HCT116 (cell line): ENCODE measurements around the gene YIPF1. TPM values are rescaled to one million over a fixed set of nuclear protein-coding genes. Genes with fewer than 3 reads are reported as not detected.

Experiments used
- ATAC-seq: fragments of 200-7000 bp; cut with Tn5 transposase; 2 replicates; pipeline ENCODE4 v1.9.1; 2020; ENCODE audit warnings: mild to moderate bottlenecking, moderate library complexity
- BruUV-seq: library from RNA; stranded (reverse); fragments of 400-500 nt; replicated peaks from 2 replicates; lab custom pipeline; 2021; lab: Mats Ljungman, UMichigan
- CTCF ChIA-PET: fragments of 300-600 bp; sonication (Branson Sonifier 250); formaldehyde crosslinking; loops from one replicate; lab custom pipeline; 2021; ENCODE audit warnings: antibody characterized with exemption; lab: Charles Lee
- POLR2A ChIA-PET: fragments of 300-600, 350-600 bp; sonication (Branson Sonifier 250); formaldehyde crosslinking; loops from one replicate; lab custom pipeline; 2021; ENCODE audit warnings: antibody characterized with exemption; lab: Charles Lee
- RAD21 ChIA-PET, 2 experiments: fragments of 300-600 bp; sonication (Branson Sonifier 250); formaldehyde crosslinking; loops; one replicate each; lab custom pipeline; 2023; ENCODE audit warnings: low total read pairs in 2 of 2; ENCODE audit not compliant: uncharacterized antibody in 2 of 2, unreplicated experiment in 2 of 2, low non-redundant PET in 1 of 2; lab: Charles Lee
- DNase-seq: peaks from one replicate; pipeline ENCODE4 v3.0.0-alpha.2; 2010; ENCODE audit warnings: low read depth, low spot score
- H2AFZ ChIP-seq: fragments of 200-600 bp; shearing (Covaris generic), sonication (generic); 2 replicates; pipeline ENCODE4 v1.6.1; 2017; ENCODE audit warnings: low read depth, mixed run types, mixed read lengths, antibody characterized with exemption, low read length; ENCODE audit not compliant: poor library complexity, severe bottlenecking
- H3K27ac ChIP-seq: 2 replicates; pipeline ENCODE4 v1.5.1; 2012; ENCODE audit warnings: low read depth, low read length
- H3K27me3 ChIP-seq: fragments of 200-600 bp; sonication (generic); 2 replicates; pipeline ENCODE4 v1.6.1; 2016; ENCODE audit warnings: mixed run types, low read length, mixed read lengths; ENCODE audit not compliant: insufficient read depth
- H3K36me3 ChIP-seq, 2 experiments: fragments of 200-500 bp in 1 of 2; fragments of 200-600 bp in 1 of 2; sonication (Bioruptor generic) in 1 of 2; sonication (generic) in 1 of 2; 2 replicates each; pipeline versions ENCODE4 v1.5.1 to v1.6.1; 2014 to 2016; ENCODE audit warnings: low read length in 2 of 2, inconsistent platforms in 1 of 2, mixed read lengths in 1 of 2, mixed run types in 1 of 2; ENCODE audit not compliant: insufficient read depth in 2 of 2, control insufficient read depth in 1 of 2
- H3K4me1 ChIP-seq, 2 experiments: fragments of 200-600 bp in 1 of 2; sonication (generic) in 1 of 2; 2 replicates each; pipeline versions ENCODE4 v1.5.1 to v1.6.1; 2012 to 2017; ENCODE audit warnings: low read length in 2 of 2, inconsistent platforms in 1 of 2, mild to moderate bottlenecking in 1 of 2, mixed read lengths in 1 of 2, mixed run types in 1 of 2, moderate library complexity in 1 of 2; ENCODE audit not compliant: insufficient read depth in 2 of 2, control insufficient read depth in 1 of 2
- H3K4me2 ChIP-seq: fragments of 200-600 bp; sonication (generic); 2 replicates; pipeline ENCODE4 v1.6.1; 2017; ENCODE audit warnings: mixed run types, low read length, mixed read lengths
- H3K4me3 ChIP-seq, 2 experiments: fragments of 200-600 bp in 1 of 2; sonication (generic) in 1 of 2; replicated peaks in 1 of 2; 2 replicates each; pipeline ENCODE4 v1.5.1; 2011 to 2016; ENCODE audit warnings: low read length in 2 of 2, control low read depth in 1 of 2, low read depth in 1 of 2, mild to moderate bottlenecking in 1 of 2, mixed read lengths in 1 of 2, mixed run types in 1 of 2
- H3K79me2 ChIP-seq: fragments of 200-600 bp; sonication (generic); 2 replicates; pipeline ENCODE4 v1.6.1; 2017; ENCODE audit warnings: mild to moderate bottlenecking, mixed run types, low read length, moderate library complexity, mixed read lengths; ENCODE audit not compliant: insufficient read depth
- H3K9ac ChIP-seq: fragments of 200-600 bp; sonication (generic); 2 replicates; pipeline ENCODE4 v1.6.1; 2016; ENCODE audit warnings: low read length, mixed read lengths
- H3K9me2 ChIP-seq: fragments of 200-600 bp; sonication (generic), shearing (Covaris generic); 2 replicates; pipeline ENCODE4 v1.6.1; 2017; ENCODE audit warnings: mixed run types, mild to moderate bottlenecking, moderate library complexity; ENCODE audit not compliant: insufficient read depth
- H3K9me3 ChIP-seq, 2 experiments: fragments of 200-500 bp in 1 of 2; fragments of 200-600 bp in 1 of 2; sonication (Bioruptor generic) in 1 of 2; sonication (generic) in 1 of 2; 2 replicates each; pipeline ENCODE4 v1.6.1; 2014 to 2017; ENCODE audit warnings: low read length in 2 of 2, mixed read lengths in 2 of 2, inconsistent platforms in 1 of 2, low read depth in 1 of 2, mild to moderate bottlenecking in 1 of 2, mixed run types in 1 of 2, moderate library complexity in 1 of 2; ENCODE audit not compliant: control insufficient read depth in 1 of 2, insufficient read depth in 1 of 2
- H4K20me1 ChIP-seq: fragments of 200-600 bp; sonication (generic), shearing (Covaris generic); 2 replicates; pipeline ENCODE4 v1.6.1; 2017; ENCODE audit warnings: mixed run types, mild to moderate bottlenecking, moderate library complexity; ENCODE audit not compliant: insufficient read depth
- ATF3 ChIP-seq: IDR thresholded peaks from 2 replicates; pipeline ENCODE4 v1.6.1; 2012
- CBX3 ChIP-seq: IDR thresholded peaks from 2 replicates; pipeline ENCODE4 v1.6.1; 2012; ENCODE audit warnings: low read depth
- CTCF ChIP-seq, 3 experiments: fragments of 200-600 bp in 1 of 3; sonication (generic) in 1 of 3; IDR thresholded peaks in 2 of 3; conservative IDR thresholded peaks in 1 of 3; 2 replicates each; pipeline ENCODE4 v1.5.1; 2012 to 2017; ENCODE audit warnings: low read depth in 2 of 3, low read length in 2 of 3, antibody characterized with exemption in 1 of 3, borderline replicate concordance in 1 of 3, control low read depth in 1 of 3, mild to moderate bottlenecking in 1 of 3, mixed read lengths in 1 of 3, mixed run types in 1 of 3, moderate library complexity in 1 of 3; ENCODE audit not compliant: insufficient read depth in 1 of 3
- EGR1 ChIP-seq: IDR thresholded peaks from 2 replicates; pipeline ENCODE4 v1.6.1; 2012; ENCODE audit warnings: low read depth
- EZH2phosphoT487 ChIP-seq: fragments of 200-600 bp; IDR thresholded peaks from 2 replicates; pipeline ENCODE4 v1.6.1; 2018; ENCODE audit warnings: antibody characterized with exemption, borderline replicate concordance
- FOSL1 ChIP-seq: IDR thresholded peaks from 2 replicates; pipeline ENCODE4 v1.6.1; 2012; ENCODE audit warnings: low read depth
- POLR2A ChIP-seq: IDR thresholded peaks from 2 replicates; pipeline ENCODE4 v1.7.0; 2011; ENCODE audit warnings: borderline replicate concordance; ENCODE audit not compliant: insufficient read depth, insufficient read length; ENCODE audit errors: extremely low read depth
- POLR2AphosphoS5 ChIP-seq: IDR thresholded peaks from 2 replicates; pipeline ENCODE4 v1.6.1; 2011; ENCODE audit warnings: mild to moderate bottlenecking, low read depth, low read length, moderate library complexity
- REST ChIP-seq: IDR thresholded peaks from 2 replicates; pipeline ENCODE4 v1.6.1; 2012; ENCODE audit warnings: low read depth
- SIN3A ChIP-seq: IDR thresholded peaks from 2 replicates; pipeline ENCODE4 v1.6.1; 2012; ENCODE audit warnings: low read depth
- SP1 ChIP-seq: IDR thresholded peaks from 2 replicates; pipeline ENCODE4 v1.6.1; 2012; ENCODE audit warnings: low read depth
- TCF7L2 ChIP-seq: IDR thresholded peaks from 2 replicates; pipeline ENCODE4 v1.7.0; 2011; ENCODE audit warnings: borderline replicate concordance, inconsistent platforms; ENCODE audit not compliant: insufficient read depth, insufficient read length; ENCODE audit errors: extremely low read depth
- YY1 ChIP-seq: IDR thresholded peaks from 2 replicates; pipeline ENCODE4 v1.6.1; 2011; ENCODE audit warnings: low read length, low read depth, moderate library complexity, mild to moderate bottlenecking; ENCODE audit not compliant: insufficient replicate concordance; ENCODE audit errors: extremely low read depth
- ZBTB33 ChIP-seq: IDR thresholded peaks from 2 replicates; pipeline ENCODE4 v1.6.1; 2011; ENCODE audit warnings: mild to moderate bottlenecking, low read length, moderate library complexity; ENCODE audit not compliant: insufficient replicate concordance; ENCODE audit errors: extremely low read depth
- ZNF274 ChIP-seq: fragments of 200-500 bp; sonication (Bioruptor generic); IDR thresholded peaks from 2 replicates; pipeline ENCODE4 v1.6.1; 2014; ENCODE audit warnings: mild to moderate bottlenecking, low read depth, low read length, inconsistent platforms
- intact Hi-C: fragments of 100-400 bp; cut with micrococcal nuclease; formaldehyde crosslinking; loops from 2 replicates; pipeline ENCODE4 v1.10.0; 2022
- total RNA-seq: library from RNA; stranded (reverse); gene quantifications from one replicate; pipeline ENCODE4 v1.2.1, GENCODE V29; 2021; ENCODE audit not compliant: unreplicated experiment

YIPF1 gene
- total RNA-seq, 1 experiment from 2014 or later = 16.4 TPM

GRCh38 chr1:53899206-53899628 lies 9.6 kb upstream of the YIPF1 start:
- Histone ChIP-seq H3K79me2 (no peaks in the 10 kb centered on the region), H3K27me3 (no peaks in the 10 kb centered on the region), H3K4me1 (peaks cover 0 to 8% of the 10 kb centered on the region in 2 experiments; a peak in 1 of 4 replicates), H3K9me2 (no peaks in the 10 kb centered on the region), H3K4me3 (no peak overlapping the region), H2AFZ (no peak overlapping the region), H3K4me2 (no peak overlapping the region), H3K36me3 (no peaks in the 10 kb centered on the region), H3K9ac (no peak overlapping the region), H4K20me1 (no peaks in the 10 kb centered on the region), H3K9me3 (no peaks in the 10 kb centered on the region), H3K27ac (no peak overlapping the region)
- TF ChIP-seq ZNF274 = no peak
- TF ChIP-seq FOSL1 = no peak
- TF ChIP-seq CTCF (IDR thresholded peaks at IDR 0.05 in 2 of 3, conservative IDR thresholded peaks at IDR 0.05 in 1 of 3; ENCODE audit: borderline replicate concordance in 1 of 3, insufficient read depth in 1 of 3, low read depth in 2 of 3, low read length in 2 of 3) = no peak
- no peak for TF ChIP-seq CBX3
- no peak for TF ChIP-seq SP1
- TF ChIP-seq REST = no peak
- TF ChIP-seq EGR1 = no peak
- no peak for TF ChIP-seq ZBTB33
- TF ChIP-seq TCF7L2 = no peak
- TF ChIP-seq ATF3 = no peak
- no peak for TF ChIP-seq SIN3A
- TF ChIP-seq POLR2AphosphoS5 = no peak
- no peak for TF ChIP-seq EZH2phosphoT487
- no peak for TF ChIP-seq POLR2A
- no peak for TF ChIP-seq YY1
- intact Hi-C loops = no loop called here
- ATAC-seq = no peak
- RAD21 ChIA-PET = no interaction called here
- CTCF ChIA-PET = interaction anchor here (0.8 kb wide), 1 partner anchor 21 kb away, joined by 3 read pairs; no protein-coding TSS in a partner anchor
- BruUV-seq = no TSS peak
- POLR2A ChIA-PET = no interaction called here
- DNase-seq = no peak
